Measurements from ENCODE around the gene TLN1.

The TLN1 gene

DNA sequence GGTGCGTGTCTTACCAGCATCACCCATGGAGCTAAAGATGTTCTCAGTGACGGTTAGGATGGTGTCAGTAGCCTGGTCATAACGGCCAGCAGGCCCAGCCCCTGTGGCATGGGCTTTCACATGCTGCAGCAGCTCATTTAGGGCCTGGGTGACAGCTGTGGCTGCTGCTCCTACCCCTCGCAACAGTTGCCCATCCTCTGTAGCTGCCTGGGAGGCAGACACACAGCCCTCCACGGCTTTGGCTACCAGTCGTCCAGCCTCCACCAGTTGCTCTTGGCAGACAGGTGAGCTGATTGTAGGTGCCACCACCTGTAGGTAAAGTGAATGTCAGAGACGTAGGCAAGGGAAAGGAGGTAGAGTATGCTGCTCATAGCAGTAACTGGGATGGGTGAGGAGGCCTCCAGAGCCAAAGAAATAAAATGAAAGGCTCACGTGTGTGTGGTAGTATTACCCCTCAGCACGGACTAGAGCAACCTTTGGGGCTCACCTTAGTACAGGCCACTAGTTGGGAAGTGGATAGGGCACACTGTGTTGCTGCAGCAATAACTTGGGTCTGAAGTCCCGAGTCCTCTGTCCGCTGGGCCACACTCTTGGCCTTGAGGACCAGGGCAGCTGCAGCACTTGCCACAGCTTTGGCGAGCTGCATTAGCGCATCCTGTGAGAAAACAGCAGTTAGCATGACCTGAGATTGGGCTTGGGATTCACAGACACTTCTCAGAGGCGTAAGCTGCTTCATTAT, 14.7 kb downstream of the TLN1 start:
- H3K36me3 ChIP-seq (ENCODE audit: low read depth): peaks cover 93% of the 10 kb centered on the region
- no peak overlapping the region for H3K4me3 ChIP-seq (ENCODE audit: severe bottlenecking)
- no peaks in the 10 kb centered on the region for H3K27me3 ChIP-seq (ENCODE audit: insufficient read depth, poor library complexity, severe bottlenecking)
- H3K4me1 ChIP-seq (ENCODE audit: insufficient read depth, poor library complexity, severe bottlenecking): no peaks in the 10 kb centered on the region
- TF ChIP-seq, protein P1, sequence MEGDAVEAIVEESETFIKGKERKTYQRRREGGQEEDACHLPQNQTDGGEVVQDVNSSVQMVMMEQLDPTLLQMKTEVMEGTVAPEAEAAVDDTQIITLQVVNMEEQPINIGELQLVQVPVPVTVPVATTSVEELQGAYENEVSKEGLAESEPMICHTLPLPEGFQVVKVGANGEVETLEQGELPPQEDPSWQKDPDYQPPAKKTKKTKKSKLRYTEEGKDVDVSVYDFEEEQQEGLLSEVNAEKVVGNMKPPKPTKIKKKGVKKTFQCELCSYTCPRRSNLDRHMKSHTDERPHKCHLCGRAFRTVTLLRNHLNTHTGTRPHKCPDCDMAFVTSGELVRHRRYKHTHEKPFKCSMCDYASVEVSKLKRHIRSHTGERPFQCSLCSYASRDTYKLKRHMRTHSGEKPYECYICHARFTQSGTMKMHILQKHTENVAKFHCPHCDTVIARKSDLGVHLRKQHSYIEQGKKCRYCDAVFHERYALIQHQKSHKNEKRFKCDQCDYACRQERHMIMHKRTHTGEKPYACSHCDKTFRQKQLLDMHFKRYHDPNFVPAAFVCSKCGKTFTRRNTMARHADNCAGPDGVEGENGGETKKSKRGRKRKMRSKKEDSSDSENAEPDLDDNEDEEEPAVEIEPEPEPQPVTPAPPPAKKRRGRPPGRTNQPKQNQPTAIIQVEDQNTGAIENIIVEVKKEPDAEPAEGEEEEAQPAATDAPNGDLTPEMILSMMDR (IDR thresholded peaks at IDR 0.05; ENCODE audit: poor library complexity, severe bottlenecking): no peak
- no peaks in the 10 kb centered on the region for H3K9me3 ChIP-seq (ENCODE audit: severe bottlenecking)
- ATAC-seq (ENCODE audit: low read depth) (no peak), DNase-seq (ENCODE audit: low spot score) (no peak)
- H3K27ac ChIP-seq (ENCODE audit: poor library complexity, severe bottlenecking): no peak overlapping the region

DNA sequence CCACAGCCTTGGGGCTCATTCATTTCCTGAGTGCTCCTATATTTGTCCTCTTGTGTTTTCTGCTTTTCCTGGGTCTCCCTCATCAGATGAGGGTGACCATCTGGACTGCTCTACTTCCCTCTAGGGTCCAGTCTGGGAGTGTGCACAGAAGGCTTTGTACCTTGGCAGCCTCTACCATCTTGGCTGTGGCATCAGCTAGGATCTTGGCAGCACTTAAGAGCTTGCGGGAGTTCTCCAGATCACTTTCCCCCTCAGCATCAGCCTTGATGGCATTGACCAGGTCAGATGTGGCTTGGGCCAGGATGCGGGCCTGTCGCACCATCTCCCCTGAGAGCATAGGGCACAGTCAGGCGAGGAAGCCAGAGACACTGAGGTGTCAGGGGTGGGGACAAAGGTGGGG, 15.8 kb downstream of the TLN1 start:
- no peaks in the 10 kb centered on the region for H3K27me3 ChIP-seq (ENCODE audit: insufficient read depth, poor library complexity, severe bottlenecking)
- H3K27ac ChIP-seq (ENCODE audit: poor library complexity, severe bottlenecking): no peak overlapping the region
- no peaks in the 10 kb centered on the region for H3K4me1 ChIP-seq (ENCODE audit: insufficient read depth, poor library complexity, severe bottlenecking)
- peaks cover 93% of the 10 kb centered on the region for H3K36me3 ChIP-seq (ENCODE audit: low read depth)
- TF ChIP-seq, protein P1 (IDR thresholded peaks at IDR 0.05; ENCODE audit: poor library complexity, severe bottlenecking): no peak
- DNase-seq (ENCODE audit: low spot score) (no peak), ATAC-seq (ENCODE audit: low read depth) (no peak)
- H3K4me3 ChIP-seq (ENCODE audit: severe bottlenecking): no peak overlapping the region
- H3K9me3 ChIP-seq (ENCODE audit: severe bottlenecking): no peaks in the 10 kb centered on the region

DNA sequence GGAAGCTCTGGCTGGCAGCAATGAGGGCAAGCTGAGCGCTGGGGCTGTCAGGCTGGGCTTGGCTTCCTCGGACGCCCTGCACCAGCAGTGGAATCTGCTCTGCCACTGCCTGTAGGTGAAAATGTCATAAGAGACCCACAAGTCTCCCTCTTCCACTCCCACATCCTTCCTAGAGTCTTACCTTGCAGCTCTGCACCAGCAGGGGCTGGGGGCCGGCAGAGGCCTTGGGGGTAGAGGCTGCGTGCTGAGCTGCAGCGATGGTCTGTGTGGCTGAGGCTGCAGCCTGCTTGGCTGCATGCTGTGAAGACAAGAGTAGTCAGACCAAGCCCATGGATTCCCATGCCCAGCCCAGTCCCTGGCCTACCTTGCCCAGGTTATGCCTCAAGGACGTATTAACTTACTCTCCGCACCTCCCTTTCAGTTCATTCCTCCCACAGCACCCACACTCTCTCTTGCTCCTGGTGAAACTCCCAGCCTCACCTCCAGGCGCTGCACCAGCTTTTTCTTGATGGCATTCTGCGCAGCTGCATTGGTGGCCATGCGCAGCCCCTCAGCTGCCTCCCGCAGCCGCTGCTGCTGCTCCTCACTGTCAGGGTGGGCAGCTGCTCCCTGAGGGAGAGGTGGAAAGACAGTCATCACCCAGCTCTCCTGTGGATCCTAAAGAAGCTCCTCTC, 17.3 kb downstream of the TLN1 start:
- H3K9me3 ChIP-seq (ENCODE audit: severe bottlenecking): no peaks in the 10 kb centered on the region
- peaks cover 89% of the 10 kb centered on the region for H3K36me3 ChIP-seq (ENCODE audit: low read depth)
- DNase-seq (ENCODE audit: low spot score): no peak
- H3K27ac ChIP-seq (ENCODE audit: poor library complexity, severe bottlenecking): no peak overlapping the region
- no peak overlapping the region for H3K4me3 ChIP-seq (ENCODE audit: severe bottlenecking)
- ATAC-seq (ENCODE audit: low read depth): no peak
- H3K27me3 ChIP-seq (ENCODE audit: insufficient read depth, poor library complexity, severe bottlenecking): no peaks in the 10 kb centered on the region
- TF ChIP-seq, protein P1 (IDR thresholded peaks at IDR 0.05; ENCODE audit: poor library complexity, severe bottlenecking): no peak
- H3K4me1 ChIP-seq (ENCODE audit: insufficient read depth, poor library complexity, severe bottlenecking): no peaks in the 10 kb centered on the region

DNA sequence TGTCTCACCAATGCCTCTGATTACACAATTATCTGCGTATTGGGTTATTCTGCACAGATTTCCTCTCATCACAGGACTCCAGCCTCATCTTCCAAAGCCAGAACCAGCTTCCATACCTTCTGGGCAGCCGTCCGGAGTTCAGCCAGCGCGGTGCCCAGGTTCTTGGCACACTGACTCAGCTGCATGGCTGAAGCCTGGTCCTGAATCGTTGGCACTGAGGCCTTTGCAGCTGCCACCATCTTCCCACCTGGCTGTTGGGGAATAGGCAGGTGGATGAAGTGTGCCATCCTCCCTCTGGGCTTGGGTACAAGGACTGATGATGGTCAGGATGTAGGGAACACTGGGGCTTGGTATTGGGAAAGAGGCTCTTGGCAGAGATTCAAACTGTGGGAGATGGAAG, 17.9 kb downstream of the TLN1 start:
- ATAC-seq (ENCODE audit: low read depth): no peak
- TF ChIP-seq, protein P1 (IDR thresholded peaks at IDR 0.05; ENCODE audit: poor library complexity, severe bottlenecking): no peak
- no peak overlapping the region for H3K27ac ChIP-seq (ENCODE audit: poor library complexity, severe bottlenecking)
- no peaks in the 10 kb centered on the region for H3K4me1 ChIP-seq (ENCODE audit: insufficient read depth, poor library complexity, severe bottlenecking)
- no peaks in the 10 kb centered on the region for H3K9me3 ChIP-seq (ENCODE audit: severe bottlenecking)
- no peak overlapping the region for H3K4me3 ChIP-seq (ENCODE audit: severe bottlenecking)
- no peak for DNase-seq (ENCODE audit: low spot score)
- peaks cover 88% of the 10 kb centered on the region for H3K36me3 ChIP-seq (ENCODE audit: low read depth)
- no peaks in the 10 kb centered on the region for H3K27me3 ChIP-seq (ENCODE audit: insufficient read depth, poor library complexity, severe bottlenecking)

DNA sequence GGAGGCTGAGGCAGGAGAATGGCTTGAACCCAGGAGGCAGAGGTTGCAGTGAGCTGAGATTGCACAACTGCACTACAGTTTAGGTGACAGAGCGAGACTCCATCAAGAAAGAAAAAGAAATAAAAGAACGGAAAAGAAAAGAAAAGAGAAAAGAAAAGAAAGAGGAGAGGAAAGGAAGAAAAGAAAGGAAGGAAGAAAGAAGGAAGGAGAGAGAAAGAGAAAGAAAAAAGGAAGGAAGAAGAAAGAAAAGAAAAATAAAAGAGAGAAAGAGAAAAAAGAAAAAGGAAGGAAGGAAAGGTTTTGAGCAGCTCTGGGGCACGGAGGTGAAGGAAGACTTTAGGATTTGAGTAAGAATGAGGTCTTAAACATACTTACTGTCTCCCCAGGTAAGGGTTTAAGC, 18.4 kb downstream of the TLN1 start:
- ATAC-seq (ENCODE audit: low read depth) (no peak), DNase-seq (ENCODE audit: low spot score) (no peak)
- TF ChIP-seq, protein P1 (IDR thresholded peaks at IDR 0.05; ENCODE audit: poor library complexity, severe bottlenecking): no peak
- Histone ChIP-seq H3K4me1 (ENCODE audit: insufficient read depth, poor library complexity, severe bottlenecking) (no peaks in the 10 kb centered on the region), H3K27me3 (ENCODE audit: insufficient read depth, poor library complexity, severe bottlenecking) (no peaks in the 10 kb centered on the region), H3K4me3 (ENCODE audit: severe bottlenecking) (no peak overlapping the region), H3K27ac (ENCODE audit: poor library complexity, severe bottlenecking) (no peak overlapping the region), H3K9me3 (ENCODE audit: severe bottlenecking) (no peaks in the 10 kb centered on the region), H3K36me3 (ENCODE audit: low read depth) (peaks cover 88% of the 10 kb centered on the region)

Measured in RWPE2 (cell line).